ENCODE results near the gene BLTP3B.

Gene BLTP3B

GRCh38 chr12:100171248-100171647, 28.6 kb upstream of the BLTP3B start:
- H3K36me3 ChIP-seq (ENCODE audit: insufficient read depth, low read length): no peaks in the 10 kb centered on the region

GRCh38 chr12:100170313-100170858, 27.7 kb upstream of the BLTP3B start:
- no peak overlapping the region for H3K4me3 ChIP-seq (ENCODE audit: low read length)
- no peaks in the 10 kb centered on the region for H3K9me3 ChIP-seq (ENCODE audit: low read length)
- H2AFZ ChIP-seq (ENCODE audit: low read depth, low read length): no peak overlapping the region
- H3K4me1 ChIP-seq (ENCODE audit: insufficient read depth, low read length): no peaks in the 10 kb centered on the region
- no peaks in the 10 kb centered on the region for H3K36me3 ChIP-seq (ENCODE audit: insufficient read depth, low read length)
- H3K27me3 ChIP-seq (ENCODE audit: insufficient read depth, low read length): no peaks in the 10 kb centered on the region

More at GRCh38 chr12:100171248-100171647, 28.6 kb upstream of the BLTP3B start:
- H3K9me3 ChIP-seq (ENCODE audit: low read length): no peaks in the 10 kb centered on the region
- no peaks in the 10 kb centered on the region for H3K27me3 ChIP-seq (ENCODE audit: insufficient read depth, low read length)
- no peak overlapping the region for H3K4me3 ChIP-seq (ENCODE audit: low read length)
- no peaks in the 10 kb centered on the region for H3K4me1 ChIP-seq (ENCODE audit: insufficient read depth, low read length)
- no peak overlapping the region for H2AFZ ChIP-seq (ENCODE audit: low read depth, low read length)

GRCh38 chr12:100169345-100169744, 26.7 kb upstream of the BLTP3B start:
- Histone ChIP-seq H3K4me1 (ENCODE audit: insufficient read depth, low read length) (peaks cover 6% of the 10 kb centered on the region), H3K9me3 (ENCODE audit: low read length) (no peaks in the 10 kb centered on the region), H3K36me3 (ENCODE audit: insufficient read depth, low read length) (no peaks in the 10 kb centered on the region), H3K27me3 (ENCODE audit: insufficient read depth, low read length) (no peaks in the 10 kb centered on the region), H2AFZ (ENCODE audit: low read depth, low read length) (no peak overlapping the region), H3K4me3 (ENCODE audit: low read length) (no peak overlapping the region)

- H2AFZ ChIP-seq (ENCODE audit: low read depth, low read length): no peak overlapping the region
- no peaks in the 10 kb centered on the region for H3K9me3 ChIP-seq (ENCODE audit: low read length)
- H3K4me3 ChIP-seq (ENCODE audit: low read length): no peak overlapping the region
- no peaks in the 10 kb centered on the region for H3K36me3 ChIP-seq (ENCODE audit: insufficient read depth, low read length)
- no peaks in the 10 kb centered on the region for H3K27me3 ChIP-seq (ENCODE audit: insufficient read depth, low read length)
- H3K4me1 ChIP-seq (ENCODE audit: insufficient read depth, low read length): peaks cover 12% of the 10 kb centered on the region
Observed at GRCh38 chr12:100168562-100168961, 25.9 kb upstream of the BLTP3B start.

GRCh38 chr12:100166232-100166631, 23.6 kb upstream of the BLTP3B start:
- H3K4me1 ChIP-seq (ENCODE audit: insufficient read depth, low read length): peaks cover 16% of the 10 kb centered on the region
- no peak overlapping the region for H3K4me3 ChIP-seq (ENCODE audit: low read length)
- H3K27me3 ChIP-seq (ENCODE audit: insufficient read depth, low read length): no peaks in the 10 kb centered on the region
- H2AFZ ChIP-seq (ENCODE audit: low read depth, low read length): no peak overlapping the region
- no peaks in the 10 kb centered on the region for H3K36me3 ChIP-seq (ENCODE audit: insufficient read depth, low read length)
- H3K9me3 ChIP-seq (ENCODE audit: low read length): no peaks in the 10 kb centered on the region

- peaks cover 16% of the 10 kb centered on the region for H3K4me1 ChIP-seq (ENCODE audit: insufficient read depth, low read length)
- no peaks in the 10 kb centered on the region for H3K27me3 ChIP-seq (ENCODE audit: insufficient read depth, low read length)
- H3K9me3 ChIP-seq (ENCODE audit: low read length): no peaks in the 10 kb centered on the region
- no peak overlapping the region for H3K4me3 ChIP-seq (ENCODE audit: low read length)
- no peaks in the 10 kb centered on the region for H3K36me3 ChIP-seq (ENCODE audit: insufficient read depth, low read length)
- no peak overlapping the region for H2AFZ ChIP-seq (ENCODE audit: low read depth, low read length)
Observed at GRCh38 chr12:100165356-100165755, 22.7 kb upstream of the BLTP3B start.

GRCh38 chr12:100164153-100164704, 21.6 kb upstream of the BLTP3B start:
- Histone ChIP-seq H2AFZ (ENCODE audit: low read depth, low read length) (peak overlapping the region; percentile 89), H3K36me3 (ENCODE audit: insufficient read depth, low read length) (no peaks in the 10 kb centered on the region), H3K4me1 (ENCODE audit: insufficient read depth, low read length) (peaks cover 16% of the 10 kb centered on the region), H3K4me3 (ENCODE audit: low read length) (peak overlapping the region; percentile 38), H3K27me3 (ENCODE audit: insufficient read depth, low read length) (no peaks in the 10 kb centered on the region), H3K9me3 (ENCODE audit: low read length) (no peaks in the 10 kb centered on the region)

GRCh38 chr12:100163416-100164152, 20.9 kb upstream of the BLTP3B start:
- Histone ChIP-seq H3K9me3 (ENCODE audit: low read length) (no peaks in the 10 kb centered on the region), H3K4me1 (ENCODE audit: insufficient read depth, low read length) (peaks cover 16% of the 10 kb centered on the region), H2AFZ (ENCODE audit: low read depth, low read length) (peak overlapping the region; percentile 89), H3K4me3 (ENCODE audit: low read length) (peak overlapping the region; percentile 38), H3K27me3 (ENCODE audit: insufficient read depth, low read length) (no peaks in the 10 kb centered on the region), H3K36me3 (ENCODE audit: insufficient read depth, low read length) (no peaks in the 10 kb centered on the region)

- Histone ChIP-seq H3K36me3 (ENCODE audit: insufficient read depth, low read length) (no peaks in the 10 kb centered on the region), H3K4me3 (ENCODE audit: low read length) (no peak overlapping the region), H3K4me1 (ENCODE audit: insufficient read depth, low read length) (peaks cover 12% of the 10 kb centered on the region), H3K9me3 (ENCODE audit: low read length) (no peaks in the 10 kb centered on the region), H3K27me3 (ENCODE audit: insufficient read depth, low read length) (no peaks in the 10 kb centered on the region), H2AFZ (ENCODE audit: low read depth, low read length) (no peak overlapping the region)
Observed at GRCh38 chr12:100159391-100160104, 16.9 kb upstream of the BLTP3B start.

- Histone ChIP-seq H3K4me1 (ENCODE audit: insufficient read depth, low read length) (peaks cover 4% of the 10 kb centered on the region), H3K36me3 (ENCODE audit: insufficient read depth, low read length) (no peaks in the 10 kb centered on the region), H3K4me3 (ENCODE audit: low read length) (no peak overlapping the region)
Observed at GRCh38 chr12:100158535-100158934, 15.9 kb upstream of the BLTP3B start.

GRCh38 chr12:100157427-100157821, 14.8 kb upstream of the BLTP3B start:
- Histone ChIP-seq H3K27me3 (ENCODE audit: insufficient read depth, low read length) (no peaks in the 10 kb centered on the region), H3K36me3 (ENCODE audit: insufficient read depth, low read length) (no peaks in the 10 kb centered on the region), H3K4me1 (ENCODE audit: insufficient read depth, low read length) (no peaks in the 10 kb centered on the region), H3K9me3 (ENCODE audit: low read length) (no peaks in the 10 kb centered on the region), H2AFZ (ENCODE audit: low read depth, low read length) (no peak overlapping the region), H3K4me3 (ENCODE audit: low read length) (no peak overlapping the region)

More at GRCh38 chr12:100158535-100158934, 15.9 kb upstream of the BLTP3B start:
- Histone ChIP-seq H2AFZ (ENCODE audit: low read depth, low read length) (no peak overlapping the region), H3K9me3 (ENCODE audit: low read length) (no peaks in the 10 kb centered on the region), H3K27me3 (ENCODE audit: insufficient read depth, low read length) (no peaks in the 10 kb centered on the region)

- H3K9me3 ChIP-seq (ENCODE audit: low read length): no peaks in the 10 kb centered on the region
- no peak overlapping the region for H3K4me3 ChIP-seq (ENCODE audit: low read length)
- no peaks in the 10 kb centered on the region for H3K4me1 ChIP-seq (ENCODE audit: insufficient read depth, low read length)
Observed at GRCh38 chr12:100156731-100157426, 14.2 kb upstream of the BLTP3B start.

More at GRCh38 chr12:100156731-100157426, 14.2 kb upstream of the BLTP3B start:
- no peaks in the 10 kb centered on the region for H3K36me3 ChIP-seq (ENCODE audit: insufficient read depth, low read length)
- H3K27me3 ChIP-seq (ENCODE audit: insufficient read depth, low read length): no peaks in the 10 kb centered on the region
- no peak overlapping the region for H2AFZ ChIP-seq (ENCODE audit: low read depth, low read length)
